H9 (cell line): ENCODE results near the gene EDA. TPM values are rescaled to one million over a fixed set of nuclear protein-coding genes. Genes with fewer than 3 reads are reported as not detected.

Experiments used
- DNase-seq: peaks from one replicate; pipeline ENCODE4 v3.0.0-alpha.2; 2017
- H2AFZ ChIP-seq: one replicate; pipeline ENCODE4 v1.6.1; 2013; ENCODE audit warnings: mild to moderate bottlenecking, low read length, control low read depth, moderate library complexity
- H2AK5ac ChIP-seq: 2 replicates; pipeline ENCODE4 v1.6.1; 2013; ENCODE audit warnings: low read length, control low read depth, mixed read lengths; ENCODE audit not compliant: insufficient read length
- H2BK120ac ChIP-seq: one replicate; pipeline ENCODE4 v1.6.1; 2013; ENCODE audit warnings: low read depth, mild to moderate bottlenecking, low read length, control low read depth, inconsistent platforms; ENCODE audit not compliant: poor library complexity, severe bottlenecking
- H2BK12ac ChIP-seq: 2 replicates; pipeline ENCODE4 v1.6.1; 2013; ENCODE audit warnings: low read length, control low read depth, mixed read lengths, low read depth; ENCODE audit not compliant: insufficient read length
- H2BK15ac ChIP-seq: 2 replicates; pipeline ENCODE4 v1.6.1; 2013; ENCODE audit warnings: low read depth, low read length, control low read depth
- H2BK20ac ChIP-seq: one replicate; pipeline ENCODE4 v1.6.1; 2013; ENCODE audit warnings: low read depth, mild to moderate bottlenecking, low read length, control low read depth, inconsistent platforms; ENCODE audit not compliant: poor library complexity, severe bottlenecking
- H2BK5ac ChIP-seq: 2 replicates; pipeline ENCODE4 v1.6.1; 2013; ENCODE audit warnings: low read length, control low read depth, mixed read lengths; ENCODE audit not compliant: insufficient read length
- H3K14ac ChIP-seq: 2 replicates; pipeline ENCODE4 v1.6.1; 2013; ENCODE audit warnings: low read length, control low read depth; ENCODE audit not compliant: insufficient read depth
- H3K18ac ChIP-seq: 2 replicates; pipeline ENCODE4 v1.6.1; 2013; ENCODE audit warnings: low read depth, mild to moderate bottlenecking, mixed read lengths, low read length, control low read depth; ENCODE audit not compliant: insufficient read length
- H3K23ac ChIP-seq: 2 replicates; pipeline ENCODE4 v1.6.1; 2013; ENCODE audit warnings: low read length, control low read depth, mixed read lengths, low read depth; ENCODE audit not compliant: insufficient read length
- H3K23me2 ChIP-seq: 2 replicates; pipeline ENCODE4 v1.6.1; 2013; ENCODE audit warnings: low read depth, mild to moderate bottlenecking, mixed read lengths, low read length, control low read depth; ENCODE audit not compliant: insufficient read length, poor library complexity, severe bottlenecking
- H3K27ac ChIP-seq: 2 replicates; pipeline ENCODE4 v1.5.1; 2013; ENCODE audit warnings: low read length, control low read depth, mixed read lengths, low read depth; ENCODE audit not compliant: insufficient read length
- H3K27me3 ChIP-seq: 2 replicates; pipeline ENCODE4 v1.6.1; 2013; ENCODE audit warnings: low read length, control low read depth, inconsistent platforms; ENCODE audit not compliant: insufficient read depth
- H3K4ac ChIP-seq: 2 replicates; pipeline ENCODE4 v1.6.1; 2013; ENCODE audit warnings: low read depth, mild to moderate bottlenecking, control low read depth, inconsistent platforms, low read length, moderate library complexity
- H3K4me1 ChIP-seq: 2 replicates; pipeline ENCODE4 v1.6.1; 2013; ENCODE audit warnings: low read length, control low read depth, inconsistent platforms; ENCODE audit not compliant: insufficient read depth
- H3K4me2 ChIP-seq: 2 replicates; pipeline ENCODE4 v1.6.1; 2013; ENCODE audit warnings: low read length, control low read depth, mixed read lengths; ENCODE audit not compliant: insufficient read length, insufficient read depth
- H3K56ac ChIP-seq: 2 replicates; pipeline ENCODE4 v1.6.1; 2013; ENCODE audit warnings: low read depth, mild to moderate bottlenecking, mixed read lengths, low read length, control low read depth; ENCODE audit not compliant: insufficient read length
- H3K79me1 ChIP-seq: 2 replicates; pipeline ENCODE4 v1.6.1; 2013; ENCODE audit warnings: low read depth, mild to moderate bottlenecking, moderate library complexity, low read length, control low read depth, inconsistent platforms; ENCODE audit not compliant: insufficient read depth, poor library complexity, severe bottlenecking
- H3K79me2 ChIP-seq: 2 replicates; pipeline ENCODE4 v1.6.1; 2013; ENCODE audit warnings: low read length, control low read depth, inconsistent platforms; ENCODE audit not compliant: insufficient read depth
- H3K9ac ChIP-seq: 2 replicates; pipeline ENCODE4 v1.6.1; 2013; ENCODE audit warnings: low read length, control low read depth, mixed read lengths; ENCODE audit not compliant: insufficient read length; ENCODE audit errors: extremely low read depth
- H3K9me3 ChIP-seq: one replicate; pipeline ENCODE4 v1.6.1; 2013; ENCODE audit warnings: low read depth, low read length, inconsistent platforms; ENCODE audit not compliant: control insufficient read depth
- H3T11ph ChIP-seq: one replicate; pipeline ENCODE4 v1.6.1; 2013; ENCODE audit warnings: mild to moderate bottlenecking, low read length, control low read depth, inconsistent platforms
- H4K20me1 ChIP-seq: one replicate; pipeline ENCODE4 v1.6.1; 2013; ENCODE audit not compliant: control insufficient read depth, insufficient read length, insufficient read depth
- H4K5ac ChIP-seq: 2 replicates; pipeline ENCODE4 v1.6.1; 2013; ENCODE audit warnings: low read depth, mild to moderate bottlenecking, mixed read lengths, low read length, control low read depth; ENCODE audit not compliant: insufficient read length
- H4K8ac ChIP-seq: replicated peaks from 2 replicates; pipeline ENCODE4 v1.6.1; 2013; ENCODE audit warnings: low read length, control low read depth, mixed read lengths, low read depth; ENCODE audit not compliant: insufficient read length
- H4K91ac ChIP-seq: 2 replicates; pipeline ENCODE4 v1.6.1; 2013; ENCODE audit warnings: low read depth, mild to moderate bottlenecking, moderate library complexity, mixed read lengths, low read length, control low read depth; ENCODE audit not compliant: insufficient read length
- H3K27ac Mint-ChIP-seq, 3 experiments: 2 replicates in 2 of 3; 3 replicates in 1 of 3; pipeline ENCODE4 v1.8.0; 2020 to 2021; ENCODE audit warnings: mixed read lengths in 3 of 3, mild to moderate bottlenecking in 1 of 3, moderate library complexity in 1 of 3
- H3K27me3 Mint-ChIP-seq: 2 replicates; pipeline ENCODE4 v1.8.0; 2021; ENCODE audit warnings: low read depth, mild to moderate bottlenecking, moderate library complexity, mixed read lengths
- H3K36me3 Mint-ChIP-seq, 3 experiments: 2 replicates in 2 of 3; 3 replicates in 1 of 3; pipeline ENCODE4 v1.8.0; 2020 to 2021; ENCODE audit warnings: low read depth in 3 of 3, mixed read lengths in 3 of 3; ENCODE audit not compliant: insufficient read depth in 1 of 3
- H3K4me1 Mint-ChIP-seq, 2 experiments: 2 replicates each; pipeline ENCODE4 v1.8.0; 2020; ENCODE audit warnings: mixed read lengths in 2 of 2
- H3K4me3 Mint-ChIP-seq, 2 experiments: 2 replicates in 1 of 2; 3 replicates in 1 of 2; pipeline ENCODE4 v1.8.0; 2020 to 2021; ENCODE audit warnings: mild to moderate bottlenecking in 2 of 2, mixed read lengths in 2 of 2, moderate library complexity in 1 of 2
- H3K9me3 Mint-ChIP-seq, 2 experiments: 2 replicates in 1 of 2; 3 replicates in 1 of 2; pipeline ENCODE4 v1.8.0; 2020; ENCODE audit warnings: mild to moderate bottlenecking in 2 of 2, mixed read lengths in 2 of 2, moderate library complexity in 1 of 2
- CTCF ChIP-seq: fragments of 200-600 bp; sonication (generic); conservative IDR thresholded peaks from 3 replicates; pipeline ENCODE4 v1.8.0; 2021; ENCODE audit warnings: antibody characterized with exemption, mild to moderate bottlenecking
- total RNA-seq: library from RNA; stranded (reverse); gene quantifications from 2 replicates; pipeline ENCODE4 v1.2.1, GENCODE V29; 2021

The EDA gene
- total RNA-seq, 1 experiment from 2014 or later = 7.7 TPM

- Histone ChIP-seq H2AK5ac (no peak overlapping the region), H2BK12ac (no peak overlapping the region), H3K14ac (no peak overlapping the region), H3K79me1 (no peaks in the 10 kb centered on the region), H3K9ac (no peak overlapping the region), H3K9me3 (peaks cover 50% of the 10 kb centered on the region), H3K4me1 (no peaks in the 10 kb centered on the region), H3K23ac (no peak overlapping the region), H3K27me3 (no peaks in the 10 kb centered on the region), H2AFZ (no peak overlapping the region), H4K5ac (no peak overlapping the region), H3K4me2 (no peak overlapping the region), H3K27ac (no peak overlapping the region), H4K91ac (no peak overlapping the region), H2BK20ac (no peak overlapping the region), H2BK120ac (no peak overlapping the region), H2BK15ac (no peak overlapping the region), H3K18ac (no peak overlapping the region), H3K23me2 (no peaks in the 10 kb centered on the region), H2BK5ac (no peak overlapping the region), H3K79me2 (no peaks in the 10 kb centered on the region), H4K20me1 (no peaks in the 10 kb centered on the region), H3T11ph (no peak overlapping the region), H3K4ac (no peak overlapping the region), H3K56ac (no peak overlapping the region), H4K8ac (no peak overlapping the region)
- no peak overlapping the region for H3K27ac Mint-ChIP-seq
- peaks cover 47 to 52% of the 10 kb centered on the region in 2 experiments for H3K9me3 Mint-ChIP-seq
- no peak overlapping the region for H3K4me3 Mint-ChIP-seq
- no peak for DNase-seq
- TF ChIP-seq CTCF = no peak
- H3K4me1 Mint-ChIP-seq = peaks cover 3 to 6% of the 10 kb centered on the region in 2 experiments; a peak in 2 of 4 replicates
- peaks cover 6 to 15% (median 7%) of the 10 kb centered on the region in 3 experiments; a peak in 4 of 7 replicates for H3K36me3 Mint-ChIP-seq
- H3K27me3 Mint-ChIP-seq = no peaks in the 10 kb centered on the region
Measured at GRCh38 chrX:69746051-69746450, 130.1 kb downstream of the EDA start.
